NCI-H1048 (cell line): Measurements from ENCODE around the gene MTCL3.
"Not testable (repeated sequence)": the region's sequence is repeated elsewhere in the genome, so short reads cannot be mapped to it uniquely, and the experiment has no call there.

Experiments
- DNase-seq: peaks from one replicate; lab custom pipeline; 2025; lab: John Stamatoyannopoulos, UW

The MTCL3 gene

GRCh38 chr6:127466416-127466815 lies 52.7 kb downstream of the MTCL3 start:
- DNase-seq: no peak

GRCh38 chr6:127464881-127465459 lies 54.2 kb downstream of the MTCL3 start:
- DNase-seq: peak; percentile 47

- DNase-seq: no peak
Measured at GRCh38 chr6:127464161-127464880, 54.8 kb downstream of the MTCL3 start.

- no peak for DNase-seq
Measured at GRCh38 chr6:127463056-127463455, 56.1 kb downstream of the MTCL3 start.

- DNase-seq: no peak
Measured at GRCh38 chr6:127462376-127462775, 56.8 kb downstream of the MTCL3 start.

GRCh38 chr6:127460465-127460864 lies 58.7 kb downstream of the MTCL3 start:
- DNase-seq: no peak

GRCh38 chr6:127459231-127459641 lies 59.9 kb downstream of the MTCL3 start, which contains the start of gene KIAA0408:
Gene KIAA0408 (minus strand): TSS chr6:127459389. CDS start chr6:127453981, 5,408 bp downstream.
- no peak for DNase-seq

GRCh38 chr6:127458817-127459216 lies 60.3 kb downstream of the MTCL3 start:
- DNase-seq: no peak

GRCh38 chr6:127458222-127458621 lies 60.9 kb downstream of the MTCL3 start:
- DNase-seq: no peak

GRCh38 chr6:127457456-127458064 lies 61.6 kb downstream of the MTCL3 start:
- DNase-seq: no peak

GRCh38 chr6:127456465-127456864 lies 62.7 kb downstream of the MTCL3 start:
- DNase-seq: no peak

GRCh38 chr6:127453845-127454619 lies 65.1 kb downstream of the MTCL3 start:
- DNase-seq: no peak

GRCh38 chr6:127452803-127453202 lies 66.3 kb downstream of the MTCL3 start:
- DNase-seq: no peak

GRCh38 chr6:127451388-127451787 lies 67.7 kb downstream of the MTCL3 start:
- DNase-seq: no peak

GRCh38 chr6:127447780-127448179 lies 71.4 kb downstream of the MTCL3 start:
- DNase-seq: no peak

GRCh38 chr6:127446356-127446755 lies 72.8 kb downstream of the MTCL3 start:
- no peak for DNase-seq

GRCh38 chr6:127441881-127442280 lies 77.3 kb downstream of the MTCL3 start:
- DNase-seq: no peak

- no peak for DNase-seq
Measured at GRCh38 chr6:127439718-127440117, 79.4 kb downstream of the MTCL3 start.

- DNase-seq: no peak
Measured at GRCh38 chr6:127436578-127437110, 82.5 kb downstream of the MTCL3 start.

GRCh38 chr6:127435626-127436220 lies 83.4 kb downstream of the MTCL3 start:
- DNase-seq: no peak

- no peak for DNase-seq
Measured at GRCh38 chr6:127434651-127435050, 84.5 kb downstream of the MTCL3 start.

- not testable (repeated sequence) for DNase-seq
Measured at GRCh38 chr6:127428562-127428961, 90.6 kb downstream of the MTCL3 start.
